Loucy (cell line): ENCODE data around the gene ELMO3.
A peak's percentile ranks its signal among the peaks of the same experiment; 100 is the strongest.

Source experiments
- H2AFZ ChIP-seq: fragments of 200-600 bp; sonication (generic); 2 replicates; pipeline ENCODE4 v1.6.0; 2016; ENCODE audit warnings: antibody characterized with exemption, mild to moderate bottlenecking, low read length, moderate library complexity
- H3F3A ChIP-seq: fragments of 200-600 bp; 2 replicates; pipeline ENCODE4 v1.6.0; 2016; ENCODE audit warnings: antibody characterized with exemption, low read depth, mild to moderate bottlenecking
- H3K27me3 ChIP-seq: fragments of 200-600 bp; sonication (generic); 2 replicates; pipeline ENCODE4 v1.6.1; 2014; ENCODE audit warnings: low read length, mild to moderate bottlenecking; ENCODE audit not compliant: insufficient read depth, poor library complexity, severe bottlenecking
- H3K36me3 ChIP-seq: fragments of 200-600 bp; sonication (generic); 2 replicates; pipeline ENCODE4 v1.6.1; 2016; ENCODE audit warnings: low read length; ENCODE audit not compliant: insufficient read depth
- H3K4me1 ChIP-seq: fragments of 200-600 bp; sonication (generic); 2 replicates; pipeline ENCODE4 v1.5.1; 2014; ENCODE audit warnings: low read length, mild to moderate bottlenecking; ENCODE audit not compliant: insufficient read depth, poor library complexity, severe bottlenecking
- H3K4me2 ChIP-seq: fragments of 200-600 bp; sonication (generic); 2 replicates; pipeline ENCODE4 v1.6.0; 2014; ENCODE audit warnings: antibody characterized with exemption, low read length, low read depth, mild to moderate bottlenecking; ENCODE audit not compliant: poor library complexity, severe bottlenecking
- H3K4me3 ChIP-seq: fragments of 200-600 bp; sonication (generic); 2 replicates; pipeline ENCODE4 v1.5.1; 2014; ENCODE audit warnings: low read length, mild to moderate bottlenecking, mixed read lengths; ENCODE audit not compliant: poor library complexity, severe bottlenecking
- H3K79me2 ChIP-seq: fragments of 200-600 bp; sonication (generic); 2 replicates; pipeline ENCODE4 v1.6.1; 2014; ENCODE audit warnings: low read length; ENCODE audit not compliant: insufficient read depth
- H3K9ac ChIP-seq: fragments of 200-600 bp; sonication (generic); 2 replicates; pipeline ENCODE4 v1.6.0; 2014; ENCODE audit warnings: mild to moderate bottlenecking, low read depth, low read length, moderate library complexity; ENCODE audit not compliant: poor library complexity, severe bottlenecking
- H3K9me2 ChIP-seq: fragments of 200-600 bp; sonication (generic); replicated peaks from 2 replicates; pipeline ENCODE4 v1.6.1; 2016; ENCODE audit warnings: low read depth, low read length, mixed read lengths
- H3K9me3 ChIP-seq: fragments of 200-600 bp; sonication (generic); 2 replicates; pipeline ENCODE4 v1.6.1; 2014; ENCODE audit warnings: mild to moderate bottlenecking, antibody characterized with exemption, low read length, low read depth; ENCODE audit not compliant: insufficient read depth
- H4K20me1 ChIP-seq: fragments of 200-600 bp; sonication (generic); 2 replicates; pipeline ENCODE4 v1.6.0; 2014; ENCODE audit warnings: antibody characterized with exemption, low read length, mild to moderate bottlenecking; ENCODE audit not compliant: insufficient read depth, poor library complexity, severe bottlenecking
- CTCF ChIP-seq: fragments of 200-600 bp; sonication (generic); conservative IDR thresholded peaks from 2 replicates; pipeline ENCODE4 v1.5.1; 2014; ENCODE audit warnings: mild to moderate bottlenecking, antibody characterized with exemption, low read length
- EZH2phosphoT487 ChIP-seq: fragments of 200-600 bp; IDR thresholded peaks from 2 replicates; pipeline ENCODE4 v1.6.1; 2018; ENCODE audit warnings: antibody characterized with exemption, mild to moderate bottlenecking, moderate library complexity, borderline replicate concordance

The ELMO3 gene

DNA sequence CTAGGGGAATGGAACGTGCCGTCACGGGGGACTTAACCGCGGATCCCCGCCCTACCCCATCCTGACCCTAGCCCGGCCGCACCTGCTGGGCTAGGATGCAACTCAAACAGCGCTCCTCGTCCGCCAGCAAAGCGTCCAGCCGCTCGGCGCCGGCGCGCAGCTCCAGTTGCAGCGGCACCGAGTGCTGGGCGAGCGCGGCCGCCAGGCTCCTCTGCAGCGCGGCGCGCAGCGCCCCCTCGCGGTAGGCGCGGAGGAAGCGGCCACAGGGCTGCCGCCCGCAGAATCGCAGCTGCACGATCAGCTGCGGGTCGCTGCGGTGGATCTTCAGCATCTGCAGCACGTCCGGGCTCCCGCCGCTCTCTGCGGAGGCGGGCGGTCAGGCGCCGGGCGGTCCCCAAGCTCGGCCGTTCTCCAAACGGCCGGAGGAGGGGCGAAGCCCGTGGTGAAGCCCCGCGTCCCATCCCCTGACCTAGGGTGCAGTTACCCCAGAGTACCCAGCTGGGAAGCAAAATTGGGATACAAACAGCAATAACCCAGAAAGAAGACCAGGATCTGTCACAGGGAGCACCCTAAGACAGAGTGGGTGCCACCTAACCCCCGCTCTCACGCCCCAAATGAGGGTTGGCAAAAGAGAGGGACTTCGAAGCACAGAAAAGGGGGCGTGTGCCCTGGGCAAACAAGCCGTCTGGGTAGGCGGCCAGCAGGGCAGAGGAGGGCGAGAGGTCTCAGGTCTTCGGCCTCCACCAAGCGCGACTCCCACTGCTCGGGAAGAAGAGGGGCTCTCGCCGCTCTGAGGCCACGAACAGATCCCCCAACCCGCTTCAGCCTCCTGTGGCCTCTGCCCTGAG, 43.4 kb upstream of the ELMO3 start:
- H2AFZ ChIP-seq = no peak overlapping the region
- H3K9me2 ChIP-seq = no peaks in the 10 kb centered on the region
- H3F3A ChIP-seq = no peaks in the 10 kb centered on the region
- peak; percentile 77 for TF ChIP-seq CTCF
- no peak for TF ChIP-seq EZH2phosphoT487
- H3K36me3 ChIP-seq = no peaks in the 10 kb centered on the region
- H3K9me3 ChIP-seq = no peaks in the 10 kb centered on the region
- H3K9ac ChIP-seq = no peak overlapping the region
- no peak overlapping the region for H3K4me3 ChIP-seq
- peaks cover 5% of the 10 kb centered on the region; the same call in 1 of the 2 replicates for H3K79me2 ChIP-seq
- H3K4me1 ChIP-seq = peaks cover 14% of the 10 kb centered on the region
- no peaks in the 10 kb centered on the region for H3K27me3 ChIP-seq
- peaks cover 6% of the 10 kb centered on the region for H4K20me1 ChIP-seq
- H3K4me2 ChIP-seq = peak overlapping the region; percentile 52

DNA sequence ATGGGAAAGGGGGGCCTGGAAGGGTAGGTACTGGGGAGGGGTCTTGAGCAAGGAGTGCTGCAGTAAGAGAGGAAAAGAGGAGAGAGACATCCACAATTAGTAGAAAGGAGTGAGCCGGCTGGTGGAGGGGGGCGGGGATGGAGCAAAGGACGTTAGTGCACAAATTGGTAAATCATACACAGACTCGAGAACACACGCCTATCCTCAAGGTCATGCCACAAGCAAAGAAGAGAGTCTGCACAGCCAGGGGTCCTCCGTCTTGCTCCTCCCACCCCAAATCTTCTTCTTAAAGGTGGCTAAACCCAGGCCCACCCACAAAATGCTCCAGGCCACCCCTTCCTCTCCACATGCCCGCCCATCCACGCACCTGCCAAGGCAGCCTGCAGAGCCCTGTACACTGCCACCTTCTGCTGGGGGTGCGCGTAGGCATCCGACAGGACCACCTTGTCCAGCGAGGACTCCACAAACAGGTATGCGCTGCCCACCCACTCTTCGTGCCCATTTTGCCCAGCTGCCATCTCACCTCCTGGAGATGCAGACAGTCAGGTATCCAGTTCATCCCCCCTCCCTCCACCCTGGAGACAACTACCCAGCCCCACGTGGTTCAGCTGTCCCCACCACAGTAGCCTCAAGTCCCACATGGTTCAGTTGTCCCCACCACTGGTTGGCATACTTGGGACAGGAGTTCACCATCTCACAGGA, 42.6 kb upstream of the ELMO3 start:
- Histone ChIP-seq H3K27me3 (no peaks in the 10 kb centered on the region), H2AFZ (no peak overlapping the region), H3K4me2 (no peak overlapping the region), H3K4me3 (no peak overlapping the region), H3F3A (no peaks in the 10 kb centered on the region), H3K36me3 (no peaks in the 10 kb centered on the region), H4K20me1 (peaks cover 6% of the 10 kb centered on the region), H3K9me3 (no peaks in the 10 kb centered on the region), H3K9ac (no peak overlapping the region), H3K4me1 (peaks cover 14% of the 10 kb centered on the region), H3K79me2 (peaks cover 5% of the 10 kb centered on the region; the same call in 1 of the 2 replicates), H3K9me2 (no peaks in the 10 kb centered on the region)
- TF ChIP-seq CTCF (0 out of 2 replicates have a peak, but pooled peaks have one; percentile 23), EZH2phosphoT487 (no peak)

- Histone ChIP-seq H3K9ac (no peak overlapping the region), H2AFZ (no peak overlapping the region), H3K4me1 (peaks cover 14% of the 10 kb centered on the region), H3K4me2 (no peak overlapping the region), H3K27me3 (no peaks in the 10 kb centered on the region), H3K9me3 (no peaks in the 10 kb centered on the region), H4K20me1 (peaks cover 6% of the 10 kb centered on the region), H3K36me3 (no peaks in the 10 kb centered on the region), H3F3A (no peaks in the 10 kb centered on the region), H3K9me2 (no peaks in the 10 kb centered on the region), H3K4me3 (no peak overlapping the region), H3K79me2 (peaks cover 5% of the 10 kb centered on the region; the same call in 1 of the 2 replicates)
- TF ChIP-seq EZH2phosphoT487 (no peak), CTCF (no peak)
Measured at GRCh38 chr16:67157106-67157748, 41.7 kb upstream of the ELMO3 start.
